A172 (cell line): ENCODE measurements around the gene ARL17B. TPM values are rescaled to one million over a fixed set of nuclear protein-coding genes. Genes with fewer than 3 reads are reported as not detected.
"Not testable (repeated sequence)": the region's sequence is repeated elsewhere in the genome, so short reads cannot be mapped to it uniquely, and the experiment has no call there.

ENCODE experiments used
- DNase-seq: peaks from one replicate; pipeline ENCODE4 v3.0.0-alpha.2; 2015; ENCODE audit warnings: low spot score
- total RNA-seq: library from RNA; depleted of rRNA; stranded (reverse); fragments of >200 nt; shearing (Covaris generic); gene quantifications from 2 replicates; pipeline ENCODE4 v1.2.3, GENCODE V29; 2014; rRNA removed

ARL17B gene
- 21.6 and 26.7 TPM in 2 replicates for total RNA-seq

DNA sequence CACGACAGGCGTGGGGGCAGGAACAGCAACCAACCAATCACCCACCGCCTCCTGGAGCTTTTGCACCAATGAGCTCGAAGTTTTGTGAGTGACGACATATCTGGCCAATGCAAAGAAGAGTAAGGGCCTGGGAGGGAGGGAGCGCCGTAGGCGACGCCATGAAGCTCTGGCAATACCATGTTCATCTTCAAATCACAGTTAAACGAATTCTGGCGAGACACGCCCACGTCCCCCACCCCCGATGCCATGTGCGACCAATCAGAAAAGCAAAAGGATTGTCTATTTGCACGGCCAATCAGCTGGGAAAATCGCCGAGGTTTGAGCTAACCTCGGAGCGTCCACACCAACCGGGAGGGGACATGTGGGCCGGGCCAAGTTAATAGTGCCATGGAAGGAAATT, at the start of gene ARL17B:
ARL17B (minus strand) TSS at position 12 of the 400 bp plus-strand sequence. CDS start 3,369 bp downstream, outside the sequence.
- not testable (repeated sequence) for DNase-seq

DNA sequence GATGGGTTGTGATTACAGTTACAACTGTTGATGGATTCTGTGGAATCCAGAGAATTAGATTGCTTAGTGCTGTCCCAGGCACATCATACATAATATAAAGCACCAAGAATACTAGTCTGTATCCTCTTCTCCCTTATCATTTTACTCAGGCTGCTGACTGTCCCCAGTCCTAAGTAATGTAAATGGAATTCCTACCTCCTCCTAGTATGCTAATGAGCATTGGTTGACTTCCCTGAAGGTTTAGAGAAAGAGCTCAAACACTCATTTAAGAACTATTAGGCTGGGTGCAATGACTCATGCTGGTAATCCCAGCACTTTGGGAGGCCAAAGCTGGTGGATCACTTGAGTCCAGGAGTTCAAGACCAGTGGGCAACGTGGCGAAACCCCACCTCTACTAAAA, 48.3 kb upstream of the ARL17B start:
- not testable (repeated sequence) for DNase-seq

DNA sequence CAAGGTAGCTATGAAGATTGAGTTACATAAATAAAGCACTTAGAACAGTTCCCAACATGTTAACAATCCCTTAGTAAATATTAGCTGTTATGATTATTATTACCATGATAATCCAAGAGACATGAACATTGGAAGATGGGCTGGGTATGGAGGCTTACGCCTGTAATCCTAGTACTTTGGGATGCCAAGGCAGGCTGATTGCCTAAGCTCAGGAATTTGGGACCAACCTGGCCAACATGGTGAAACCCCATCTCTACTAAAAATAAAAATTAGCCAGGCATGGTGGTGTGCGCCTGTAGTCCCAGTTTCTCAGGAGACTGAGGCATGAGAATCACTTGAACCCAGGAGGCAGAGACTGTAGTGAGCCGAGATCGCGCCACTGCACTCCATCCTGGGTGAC, 45.6 kb upstream of the ARL17B start:
- DNase-seq: not testable (repeated sequence)

DNA sequence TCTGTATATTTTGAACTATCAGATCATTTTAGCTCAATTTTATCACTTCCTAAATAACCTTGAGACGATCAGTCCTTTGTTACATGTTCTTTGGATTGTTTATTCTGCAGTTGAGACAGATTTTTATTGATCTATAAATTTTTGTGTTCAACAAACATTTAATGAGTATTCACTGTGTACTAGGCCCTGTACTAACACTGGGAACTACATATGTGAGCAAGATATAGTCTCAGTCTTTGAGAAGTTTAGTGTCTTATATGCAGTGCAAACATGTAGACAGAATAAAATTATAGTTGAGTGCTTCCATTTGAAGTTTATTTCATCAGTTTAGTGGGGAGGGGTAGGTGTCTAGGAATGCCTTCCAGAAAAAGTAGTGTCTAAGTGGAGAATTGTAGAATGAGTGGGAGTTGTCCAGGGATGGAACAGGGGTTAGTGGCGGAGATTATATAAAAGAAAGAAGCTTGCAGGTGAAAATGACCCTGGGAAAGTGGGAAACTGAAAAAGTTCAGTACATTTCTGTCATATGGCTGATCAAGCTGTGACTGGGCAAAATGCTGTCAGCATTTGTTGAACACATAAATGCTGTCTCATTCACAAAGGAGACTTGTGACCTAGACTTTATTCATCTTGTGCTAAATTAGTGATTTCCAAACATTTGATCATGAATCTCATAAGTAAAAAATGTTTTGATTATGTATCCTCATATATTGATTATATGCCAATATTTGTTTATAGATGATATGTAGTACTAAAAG, 39.6 kb upstream of the ARL17B start:
- DNase-seq: not testable (repeated sequence)

DNA sequence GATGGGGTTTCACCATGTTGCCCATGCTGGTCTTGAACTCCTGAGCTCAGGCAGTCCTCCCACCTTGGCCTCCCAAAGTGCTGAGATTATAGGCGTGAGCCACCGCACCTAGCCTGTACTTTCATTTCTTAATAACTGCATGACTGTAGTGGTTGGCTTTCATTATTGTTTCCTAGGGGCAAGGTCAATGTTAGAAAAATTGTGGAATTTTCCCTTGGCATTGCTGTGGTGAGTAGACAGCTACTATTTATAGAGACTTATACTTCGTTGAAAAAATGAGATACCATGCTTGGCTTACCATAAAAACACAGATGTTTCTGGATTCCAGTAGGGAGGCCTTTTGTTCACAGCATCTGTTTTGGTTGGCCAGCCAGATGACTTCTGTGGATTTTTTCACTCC, 39.0 kb upstream of the ARL17B start:
- not testable (repeated sequence) for DNase-seq

DNA sequence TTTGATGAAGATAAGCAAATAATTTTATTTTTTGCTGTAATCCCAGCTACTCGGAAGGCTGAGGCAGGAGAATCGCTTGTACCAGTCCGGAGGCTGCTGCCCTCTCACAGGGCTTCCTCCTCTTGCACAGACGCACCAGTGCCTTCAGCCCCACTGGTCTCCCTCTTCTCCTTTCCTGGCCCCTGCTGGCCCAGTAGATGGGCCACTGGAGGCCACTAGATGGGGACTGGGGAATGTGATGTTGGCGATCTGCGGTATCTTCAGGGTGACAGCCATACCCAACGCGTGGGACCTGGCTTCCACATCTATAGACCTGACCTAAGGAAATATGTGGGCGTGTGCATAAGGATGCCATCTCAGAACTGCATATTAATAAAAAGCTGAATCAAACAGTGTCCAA, 38.4 kb upstream of the ARL17B start:
- DNase-seq: not testable (repeated sequence)

DNA sequence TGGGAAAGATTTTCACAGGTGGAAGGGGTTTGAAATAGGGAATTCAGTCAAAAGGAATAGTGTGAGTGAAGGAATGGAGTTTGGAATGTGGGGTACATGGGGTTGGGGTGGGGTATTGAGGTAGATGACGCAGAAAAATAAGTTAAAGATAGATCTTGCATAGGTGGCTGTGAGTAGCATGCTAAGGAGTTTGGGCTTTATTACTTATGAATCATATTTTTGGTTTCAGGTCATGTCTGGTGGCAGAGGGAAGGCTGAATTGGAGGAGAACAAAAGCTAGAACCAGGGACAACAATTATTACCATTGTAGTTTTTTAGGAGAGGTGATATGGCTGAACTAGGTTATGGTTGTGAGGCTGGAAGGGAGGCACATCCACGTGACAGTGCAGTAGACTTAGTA, 34.7 kb upstream of the ARL17B start:
- DNase-seq: not testable (repeated sequence)

DNA sequence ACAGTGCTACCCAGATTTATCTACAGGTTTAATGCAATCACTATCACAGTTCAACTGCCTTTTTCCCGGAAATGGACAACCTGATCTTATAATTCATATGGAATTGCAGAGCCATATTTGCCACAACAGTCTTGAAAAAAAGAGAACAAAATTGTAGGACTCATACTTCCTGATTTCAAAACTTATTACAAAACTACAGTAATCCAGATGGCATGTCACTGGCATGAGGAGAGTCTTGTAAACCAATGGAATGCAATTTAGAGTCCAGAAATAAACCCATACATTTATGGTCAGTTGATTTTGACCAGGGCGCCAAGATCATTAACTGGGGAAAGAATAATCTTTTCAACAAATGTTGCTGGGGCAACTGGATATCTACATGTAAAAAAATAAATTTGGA, 32.1 kb upstream of the ARL17B start:
- not testable (repeated sequence) for DNase-seq

DNA sequence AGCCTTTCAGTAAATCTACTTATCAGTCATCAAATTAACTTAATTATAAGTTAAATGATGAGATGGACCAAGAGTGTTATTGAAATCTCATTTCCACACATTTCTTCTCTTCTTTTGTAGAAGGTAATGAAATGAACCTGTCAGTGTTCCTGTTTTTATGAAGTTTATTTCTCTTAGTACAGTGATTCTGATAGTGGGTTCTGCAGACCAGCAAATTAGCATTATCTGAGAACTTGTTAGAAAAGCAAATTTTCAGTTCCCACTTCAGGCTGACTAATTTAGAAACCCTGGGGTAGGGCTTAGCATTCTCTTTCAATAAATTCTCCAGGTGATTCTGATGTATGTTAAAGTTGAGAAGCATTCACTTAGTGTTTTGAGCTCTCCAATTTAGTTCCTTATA, 23.9 kb upstream of the ARL17B start:
- not testable (repeated sequence) for DNase-seq

DNA sequence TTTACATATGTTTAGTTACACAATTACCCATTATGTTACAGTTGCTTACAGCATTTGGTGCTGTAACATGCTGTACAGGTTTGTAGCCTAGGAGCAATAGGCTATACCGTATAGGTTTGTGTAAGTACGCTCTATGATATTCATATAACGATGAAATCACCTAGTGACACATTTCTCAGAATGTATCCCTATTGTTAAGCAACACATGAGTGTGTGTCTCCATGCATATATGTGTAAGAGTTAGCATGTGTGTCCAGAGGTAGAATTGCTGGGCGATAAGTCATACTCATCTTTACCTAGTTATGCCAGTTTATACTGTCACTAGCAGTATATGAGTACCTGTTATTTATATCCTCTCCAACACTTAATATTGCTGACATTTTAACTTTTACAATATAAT, 21.6 kb upstream of the ARL17B start:
- not testable (repeated sequence) for DNase-seq

DNA sequence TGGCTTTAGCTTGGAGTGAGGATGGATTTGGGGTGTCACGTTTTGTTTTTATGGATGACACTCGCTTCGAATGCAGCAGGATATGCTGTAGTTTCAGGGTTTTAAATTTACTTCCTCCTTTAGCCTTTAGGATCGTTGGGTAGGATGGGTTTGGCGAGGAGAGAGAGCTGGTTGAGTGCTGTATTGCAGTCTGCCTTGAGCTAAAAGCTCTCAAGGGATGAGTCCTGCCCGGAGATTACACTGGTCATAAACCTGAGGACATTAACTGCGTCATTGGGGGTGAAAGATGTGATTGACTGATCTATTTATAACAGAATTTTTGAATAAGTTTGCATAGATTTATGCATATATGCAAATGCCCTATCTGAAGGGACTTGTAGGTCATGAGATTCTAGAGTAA, 11.9 kb upstream of the ARL17B start:
- DNase-seq: not testable (repeated sequence)

DNA sequence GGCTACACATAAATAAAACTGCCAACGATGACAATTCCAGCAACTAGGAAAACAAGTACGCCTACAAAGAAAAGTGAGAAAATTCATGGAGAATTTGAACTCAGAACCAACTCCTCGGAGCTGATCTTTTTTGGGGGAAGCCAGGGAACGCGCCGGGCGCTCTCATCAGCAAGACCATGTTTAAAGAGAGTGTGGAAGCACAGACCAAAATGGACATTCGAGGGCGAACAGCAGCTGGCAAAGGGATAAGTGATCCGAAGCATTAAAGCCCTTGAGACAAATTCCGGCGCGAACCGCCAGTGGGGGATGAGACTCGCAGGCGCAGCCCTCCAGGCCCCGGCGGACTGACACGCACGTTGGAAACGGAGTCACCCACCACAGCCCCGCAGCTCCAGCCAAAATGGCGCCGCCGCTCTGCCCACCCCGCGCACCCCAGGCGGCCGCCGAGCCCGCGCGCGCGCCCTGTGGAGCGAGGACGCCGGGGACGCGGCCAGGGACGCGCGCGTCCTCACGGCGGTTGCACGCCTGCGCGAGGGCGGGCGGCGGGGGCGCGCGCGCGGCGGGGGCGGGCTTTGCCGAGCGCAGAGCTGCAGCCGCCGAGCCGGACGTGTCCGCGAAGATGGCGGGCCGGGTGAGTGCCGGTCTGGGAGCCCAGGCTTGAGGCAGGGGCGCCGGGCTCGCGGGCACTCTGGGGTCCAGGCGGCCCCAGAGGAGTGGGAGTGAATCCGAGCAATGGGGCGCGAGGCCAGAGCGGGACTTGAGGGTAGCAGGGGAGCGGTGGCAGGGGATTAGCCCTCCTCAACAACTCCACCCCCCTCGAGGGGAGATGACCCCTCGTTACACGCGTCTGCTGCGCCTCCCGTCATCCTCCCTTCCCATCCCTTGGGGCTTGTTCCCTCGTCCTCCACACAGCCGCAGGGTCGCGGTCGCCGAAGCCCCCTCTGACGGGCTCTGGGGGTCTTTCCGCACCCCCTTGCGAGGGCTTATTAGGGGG, 11.0 kb upstream of the ARL17B start:
- not testable (repeated sequence) for DNase-seq

DNA sequence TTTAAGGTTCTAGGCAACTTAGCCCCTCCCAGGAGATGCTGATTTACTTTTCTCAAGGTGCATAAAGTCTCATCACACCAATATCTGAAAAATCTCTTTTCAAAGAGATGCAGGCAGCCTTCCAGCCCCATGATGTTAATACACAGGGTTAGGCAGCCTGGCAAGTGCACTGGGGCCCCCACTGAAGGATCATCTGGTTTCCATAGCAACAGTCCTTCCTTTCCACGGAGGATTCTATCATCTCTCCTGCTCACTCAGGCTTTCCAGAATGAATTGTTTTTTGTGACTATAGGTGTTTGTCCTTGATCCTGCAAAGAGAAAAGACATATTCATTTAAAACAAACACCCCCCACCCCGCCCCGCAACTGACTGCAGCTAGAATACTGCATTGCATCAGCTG, 6.0 kb upstream of the ARL17B start:
- not testable (repeated sequence) for DNase-seq

DNA sequence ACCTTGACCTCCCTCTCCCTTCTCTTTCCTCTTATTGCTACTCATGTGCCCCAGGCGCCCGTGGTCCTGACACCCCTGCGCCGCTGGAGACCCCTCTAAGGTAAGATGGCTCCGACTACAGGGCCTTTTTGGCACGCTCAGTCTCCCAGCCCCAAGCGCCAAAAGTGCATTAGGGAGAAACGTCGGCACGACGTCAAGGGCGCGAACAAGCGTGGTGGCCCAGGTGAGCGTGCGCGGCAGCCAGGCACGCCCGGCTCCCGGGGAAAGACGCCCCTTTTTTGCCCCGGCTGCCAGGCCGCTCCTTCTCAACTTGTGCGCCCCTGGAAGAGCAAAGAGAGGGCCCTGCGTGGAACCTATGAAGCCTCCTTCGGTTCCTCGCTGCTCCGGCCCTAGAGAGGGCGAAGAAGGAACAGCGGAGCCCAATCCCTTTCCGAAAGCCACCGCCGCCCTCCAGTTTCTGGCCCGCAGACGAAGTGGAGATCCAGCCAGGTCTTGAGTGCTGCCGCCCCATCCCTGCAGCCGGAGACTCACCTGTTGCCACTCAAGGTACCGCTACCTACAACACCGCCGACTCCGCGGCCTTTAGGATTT, 326 bp downstream of the ARL17B start:
- DNase-seq: not testable (repeated sequence)

DNA sequence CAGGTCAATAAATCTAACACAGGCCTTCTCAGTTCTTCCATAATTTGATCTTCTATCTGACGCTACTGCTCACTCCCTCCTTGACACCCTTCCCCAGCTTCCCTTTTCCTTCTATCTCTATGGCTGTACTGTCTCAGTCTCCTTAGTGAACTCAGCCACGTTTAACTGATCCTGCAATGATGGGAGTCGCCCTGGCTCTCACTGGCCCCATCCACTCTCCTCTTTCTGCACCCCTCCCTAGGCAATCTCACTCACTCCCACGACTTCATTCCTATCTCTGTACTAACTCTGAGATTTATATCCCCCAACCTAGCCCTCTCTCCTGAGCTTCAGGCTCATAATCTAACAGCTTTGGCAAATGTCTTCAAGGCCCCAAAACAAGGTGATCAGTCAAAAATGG, 7.7 kb downstream of the ARL17B start:
- not testable (repeated sequence) for DNase-seq

DNA sequence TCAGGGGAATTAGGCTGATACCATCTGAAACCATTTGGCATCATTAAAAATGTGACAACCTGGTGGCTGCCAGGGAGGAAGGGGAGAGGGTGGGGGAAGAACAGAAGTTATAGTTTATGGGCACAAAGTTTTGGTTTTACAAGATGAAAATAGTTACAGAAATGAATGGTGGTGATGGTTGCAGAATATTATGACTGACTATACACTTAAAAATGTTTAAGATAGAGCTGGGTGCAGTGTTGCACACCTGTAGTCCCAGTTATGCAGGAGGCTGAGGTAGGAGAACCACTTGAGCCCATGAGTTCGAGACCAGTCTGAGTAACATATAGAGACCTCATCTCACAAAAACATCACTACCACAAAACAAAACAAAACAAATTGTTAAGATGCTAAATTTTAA, 12.5 kb downstream of the ARL17B start:
- not testable (repeated sequence) for DNase-seq

DNA sequence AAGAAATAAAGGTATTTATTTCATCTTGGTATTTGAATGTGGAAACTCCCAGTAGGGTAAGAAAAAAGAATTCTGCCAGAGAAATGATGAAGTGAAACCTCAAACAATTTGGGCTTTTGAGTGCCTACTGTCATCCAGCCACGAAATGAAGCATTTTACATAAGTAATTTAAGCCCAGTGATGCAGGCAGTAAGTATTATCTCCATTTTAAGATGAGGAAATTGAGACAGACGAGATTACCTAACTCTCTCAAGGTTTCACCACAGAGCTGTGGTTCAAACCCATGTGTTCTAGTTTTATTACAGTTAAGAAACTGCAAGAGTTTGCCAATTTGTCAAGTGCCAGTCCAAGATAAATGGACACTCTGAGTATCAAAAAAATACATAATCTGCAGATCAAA, 13.2 kb downstream of the ARL17B start:
- not testable (repeated sequence) for DNase-seq

DNA sequence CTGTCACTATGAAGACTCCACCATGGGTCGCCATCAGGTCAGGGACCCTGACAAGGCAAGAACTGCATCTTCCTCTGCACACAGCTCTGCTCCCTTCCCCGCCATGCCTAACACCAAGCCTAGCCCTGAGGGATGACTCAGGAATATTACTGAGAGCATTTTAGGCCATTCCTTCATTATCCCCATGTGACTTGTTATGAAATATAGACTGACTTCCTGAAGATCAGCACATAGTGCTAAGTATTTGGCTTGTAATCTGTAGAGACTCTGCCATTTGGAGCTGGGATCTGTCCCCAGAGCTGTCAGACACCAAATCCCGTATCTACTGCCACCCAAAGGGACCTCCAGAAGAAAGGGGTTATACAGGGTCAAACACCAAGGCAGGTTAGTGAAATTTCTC, 19.4 kb downstream of the ARL17B start:
- DNase-seq: not testable (repeated sequence)

DNA sequence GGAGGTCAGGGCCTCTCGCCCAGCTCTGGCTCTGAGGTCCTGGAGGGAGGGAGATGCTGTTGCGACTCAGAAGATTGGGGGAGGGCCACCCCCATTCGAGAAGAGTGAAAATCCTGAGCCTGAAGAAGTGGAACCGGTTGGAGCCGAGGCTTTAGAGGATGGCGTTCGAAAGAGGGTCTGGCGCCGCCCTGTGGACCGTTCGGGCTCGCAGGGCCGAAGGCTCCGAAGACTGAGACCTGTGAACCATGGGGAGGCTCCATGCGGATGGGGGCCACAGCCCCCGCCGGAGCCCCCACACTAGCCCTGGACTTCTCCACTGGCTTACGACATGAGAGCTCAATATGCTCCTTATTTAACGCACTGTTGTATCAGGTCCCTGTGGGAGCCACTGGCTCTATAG, 20.3 kb downstream of the ARL17B start:
- DNase-seq: not testable (repeated sequence)

DNA sequence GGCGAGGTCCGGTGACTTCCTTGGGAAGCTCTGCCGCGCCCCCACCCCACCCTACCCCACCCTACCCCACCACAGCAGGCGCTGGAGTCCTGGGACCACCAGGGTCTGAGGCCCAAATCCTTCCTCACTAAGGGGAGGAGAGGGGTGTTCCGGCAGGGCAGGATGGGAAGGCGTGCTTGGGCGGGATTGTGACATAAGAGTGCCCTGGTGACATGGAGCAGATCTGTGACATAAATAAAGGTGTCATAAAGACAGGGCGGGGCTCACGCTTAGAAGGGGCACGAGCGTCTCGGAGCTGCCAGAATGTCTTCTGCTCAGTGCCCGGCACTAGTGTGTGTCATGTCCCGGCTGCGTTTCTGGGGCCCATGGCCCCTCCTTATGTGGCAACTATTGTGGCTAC, 66.7 kb downstream of the ARL17B start, which contains the start of gene LRRC37A:
LRRC37A (plus strand) TSS at position 301 of the 400 bp plus-strand sequence; CDS start at position 304, 3 bp downstream.
- DNase-seq: not testable (repeated sequence)

DNA sequence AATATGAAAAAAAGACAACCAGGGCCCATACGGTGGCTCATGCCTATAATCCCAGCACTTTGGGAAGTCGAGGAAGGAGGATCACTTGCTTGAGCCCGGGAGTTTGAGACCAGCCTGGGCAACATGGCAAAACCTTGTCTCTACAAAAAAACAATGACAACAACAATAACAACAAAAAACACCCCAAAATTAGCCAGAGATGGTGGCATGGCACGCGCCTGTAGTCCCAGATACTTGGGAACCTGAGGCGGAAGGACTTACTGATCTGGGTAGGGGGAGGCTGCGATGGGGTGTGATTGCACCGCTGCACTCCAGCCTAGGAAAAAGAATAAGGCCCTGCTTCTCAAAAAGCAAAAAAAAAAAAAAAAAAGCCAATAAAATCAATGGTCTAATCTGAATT, 69.9 kb downstream of the ARL17B start:
- not testable (repeated sequence) for DNase-seq
